Sigmoid colon (tissue), 7 donors: ENCODE results near the gene PRPF39. TPM values are rescaled to one million over a fixed set of nuclear protein-coding genes. Genes with fewer than 3 reads are reported as not detected.

Source experiments
- DNase-seq: peaks from one replicate; pipeline ENCODE4 v3.0.0-alpha.2; 2019
- H3K27ac ChIP-seq, 4 donors: fragments of 200-600 bp; sonication (generic); one replicate each; pipeline ENCODE4 v1.5.1; 2016 to 2019; ENCODE audit warnings: mild to moderate bottlenecking in 1 of 4
- H3K27me3 ChIP-seq, 3 donors: fragments of 200-600 bp; sonication (generic); one replicate each; pipeline ENCODE4 v1.5.1; 2019; ENCODE audit warnings: mild to moderate bottlenecking in 1 of 3
- H3K36me3 ChIP-seq, 4 donors: fragments of 200-600 bp; sonication (generic); one replicate each; pipeline ENCODE4 v1.5.1; 2016 to 2019
- H3K4me1 ChIP-seq, 4 donors: fragments of 200-600 bp; sonication (generic); one replicate each; pipeline ENCODE4 v1.5.1; 2017 to 2019
- H3K4me3 ChIP-seq, 4 donors: fragments of 200-600 bp; sonication (generic); one replicate each; pipeline ENCODE4 v1.5.1; 2017 to 2019; ENCODE audit warnings: mild to moderate bottlenecking in 2 of 4, moderate library complexity in 1 of 4
- H3K9me3 ChIP-seq, 4 donors: fragments of 200-600 bp in 3 of 4; sonication (generic) in 3 of 4; one replicate each; pipeline versions ENCODE4 v1.5.1 to v1.6.1; 2013 to 2019
- EP300 ChIP-seq, 4 donors: sonication (generic); formaldehyde crosslinking; IDR thresholded peaks; one replicate each; pipeline ENCODE4 v1.6.1; 2017; ENCODE audit warnings: antibody characterized with exemption in 4 of 4
- POLR2A ChIP-seq, 2 donors: fragments of 450-650 bp; IDR thresholded peaks; one replicate each; pipeline ENCODE4 v1.6.1; 2016; ENCODE audit warnings: antibody characterized with exemption in 2 of 2, mild to moderate bottlenecking in 2 of 2, moderate library complexity in 2 of 2
- POLR2AphosphoS5 ChIP-seq, 4 donors: sonication (generic); formaldehyde crosslinking; IDR thresholded peaks; one replicate each; pipeline ENCODE4 v1.6.1; 2017; ENCODE audit warnings: antibody characterized with exemption in 4 of 4
- WGBS, 2 donors: extraction: QIAGEN DNeasy Blood & Tissue Kit; methylation state at CpG; one replicate each; pipeline ENCODE4 v1.1.7; 2013; 5-methylcytosine and 5-hydroxymethylcytosine counted together
- intact Hi-C: fragments of 100-400 bp; cut with DNase I; formaldehyde crosslinking; loops from one replicate; pipeline ENCODE4 v1.15.1; 2023
- polyA plus RNA-seq, 3 donors: library from polyadenylated mRNA; stranded (reverse); fragments of 200-250 nt; gene quantifications; one replicate each; pipeline ENCODE4 v1.2.3, GENCODE V29; 2013
- total RNA-seq, 4 donors: library from RNA; depleted of rRNA; stranded (reverse); fragments of >200 nt; gene quantifications; one replicate each; pipeline ENCODE4 v1.1.0, GENCODE V29; 2016
- TF ChIP-seq, protein P1 (sequence below), 4 experiments: fragments of 450-650 bp in 3 of 4; fragments of 200-600 bp in 1 of 4; IDR thresholded peaks; one replicate each; pipeline ENCODE4 v1.5.1; 2016 to 2019; ENCODE audit warnings: antibody characterized with exemption in 4 of 4, mild to moderate bottlenecking in 3 of 4, moderate library complexity in 2 of 4
- donor health status: healthy with polysubstance abuse.
- donor health status: Bipolar disorder and iron deficiency.
- donor health status: healthy.

PRPF39 gene
- total and polyA plus RNA-seq, 7 donors, result 5.5 to 41.0 (median 23.2) TPM

- Histone ChIP-seq H3K27me3 (no peaks in the 10 kb centered on the region), H3K9me3 (no peaks in the 10 kb centered on the region), H3K36me3 (peaks cover 3 to 69% (median 8%) of the 10 kb centered on the region in 4 donors), H3K4me1 (no peaks in the 10 kb centered on the region), H3K4me3 (no peak overlapping the region), H3K27ac (no peak overlapping the region)
- TF ChIP-seq EP300 (IDR thresholded peaks at IDR 0.05) (no peak), POLR2AphosphoS5 (IDR thresholded peaks at IDR 0.05) (no peak), POLR2A (IDR thresholded peaks at IDR 0.05) (no peak)
- TF ChIP-seq, protein P1, sequence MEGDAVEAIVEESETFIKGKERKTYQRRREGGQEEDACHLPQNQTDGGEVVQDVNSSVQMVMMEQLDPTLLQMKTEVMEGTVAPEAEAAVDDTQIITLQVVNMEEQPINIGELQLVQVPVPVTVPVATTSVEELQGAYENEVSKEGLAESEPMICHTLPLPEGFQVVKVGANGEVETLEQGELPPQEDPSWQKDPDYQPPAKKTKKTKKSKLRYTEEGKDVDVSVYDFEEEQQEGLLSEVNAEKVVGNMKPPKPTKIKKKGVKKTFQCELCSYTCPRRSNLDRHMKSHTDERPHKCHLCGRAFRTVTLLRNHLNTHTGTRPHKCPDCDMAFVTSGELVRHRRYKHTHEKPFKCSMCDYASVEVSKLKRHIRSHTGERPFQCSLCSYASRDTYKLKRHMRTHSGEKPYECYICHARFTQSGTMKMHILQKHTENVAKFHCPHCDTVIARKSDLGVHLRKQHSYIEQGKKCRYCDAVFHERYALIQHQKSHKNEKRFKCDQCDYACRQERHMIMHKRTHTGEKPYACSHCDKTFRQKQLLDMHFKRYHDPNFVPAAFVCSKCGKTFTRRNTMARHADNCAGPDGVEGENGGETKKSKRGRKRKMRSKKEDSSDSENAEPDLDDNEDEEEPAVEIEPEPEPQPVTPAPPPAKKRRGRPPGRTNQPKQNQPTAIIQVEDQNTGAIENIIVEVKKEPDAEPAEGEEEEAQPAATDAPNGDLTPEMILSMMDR (IDR thresholded peaks at IDR 0.05), result no peak
- no peak for DNase-seq
- intact Hi-C loops, result no loop called here
- 96 to 97% methylated on average over 4 of the region's 4 CpGs for WGBS, 2 donors
Measured at GRCh38 chr14:45051896-45052295, 32.0 kb upstream of the PRPF39 start.

GRCh38 chr14:45057349-45057748 lies 26.6 kb upstream of the PRPF39 start:
- Histone ChIP-seq H3K4me3 (no peak overlapping the region), H3K9me3 (no peaks in the 10 kb centered on the region), H3K36me3 (peaks cover 3 to 41% (median 5%) of the 10 kb centered on the region in 4 donors), H3K27me3 (no peaks in the 10 kb centered on the region), H3K27ac (no peak overlapping the region), H3K4me1 (no peaks in the 10 kb centered on the region)
- 92 to 98% methylated on average over 2 of the region's 2 CpGs for WGBS, 2 donors
- no peak for TF ChIP-seq EP300 (IDR thresholded peaks at IDR 0.05)
- no peak for TF ChIP-seq POLR2A (IDR thresholded peaks at IDR 0.05)
- TF ChIP-seq, protein P1 (IDR thresholded peaks at IDR 0.05), result no peak
- no peak for TF ChIP-seq POLR2AphosphoS5 (IDR thresholded peaks at IDR 0.05)
- intact Hi-C loops, result no loop called here
- DNase-seq, result no peak

DNA sequence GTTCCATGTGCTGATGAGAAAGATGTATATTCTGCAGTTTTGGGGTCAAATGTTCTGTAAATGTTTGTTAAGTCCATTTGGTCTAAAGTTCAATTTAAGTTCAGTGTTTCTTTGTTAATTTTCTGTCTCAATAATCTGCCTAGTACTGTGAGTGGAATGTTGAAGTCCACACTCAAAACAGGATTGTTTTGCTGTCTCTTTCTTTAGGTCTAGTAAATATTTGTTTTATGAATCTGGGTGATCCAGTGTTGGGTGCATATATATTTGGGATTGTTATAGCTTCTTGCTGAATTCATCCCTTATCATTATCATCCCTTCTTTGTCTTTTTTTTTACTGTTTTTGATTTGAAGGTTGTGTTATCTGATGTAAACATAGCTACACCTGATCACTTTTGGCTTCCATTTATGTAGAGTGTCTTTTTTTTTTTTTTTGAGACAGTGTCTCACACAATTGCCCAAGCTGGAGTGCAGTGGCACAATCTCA lies 26.0 kb upstream of the PRPF39 start:
- H3K36me3 ChIP-seq, result peaks cover 3 to 35% (median 5%) of the 10 kb centered on the region in 4 donors

DNA sequence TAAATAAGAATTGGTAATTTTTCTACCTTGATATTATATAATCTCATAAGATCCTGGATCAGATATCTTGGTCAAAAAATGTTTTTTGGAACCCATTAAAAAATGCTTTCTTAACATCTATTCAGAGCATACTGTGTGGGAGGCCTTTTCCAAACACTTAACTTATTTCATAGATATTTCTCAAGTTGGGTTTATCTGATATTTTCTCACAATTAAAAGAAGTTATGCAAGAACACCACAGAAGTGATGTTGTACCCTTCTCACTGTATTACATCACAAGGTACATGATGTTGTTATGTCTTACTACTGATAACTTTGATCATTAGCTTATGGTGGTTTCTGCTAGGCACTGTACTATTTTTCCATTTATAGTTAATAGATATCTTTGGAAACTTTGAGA lies 23.4 kb upstream of the PRPF39 start:
- peaks cover 0 to 7% (median 5%) of the 10 kb centered on the region in 4 donors for H3K4me1 ChIP-seq
- no peak overlapping the region for H3K27ac ChIP-seq
- H3K4me3 ChIP-seq, result no peak overlapping the region
- TF ChIP-seq, protein P1 (IDR thresholded peaks at IDR 0.05), result no peak
- TF ChIP-seq EP300 (IDR thresholded peaks at IDR 0.05) (no peak), POLR2A (IDR thresholded peaks at IDR 0.05) (no peak), POLR2AphosphoS5 (IDR thresholded peaks at IDR 0.05) (no peak)
- no peaks in the 10 kb centered on the region for H3K27me3 ChIP-seq
- DNase-seq, result no peak
- intact Hi-C loops, result no loop called here
- no peaks in the 10 kb centered on the region for H3K9me3 ChIP-seq
- H3K36me3 ChIP-seq, result peaks cover 0 to 9% (median under 1%) of the 10 kb centered on the region in 4 donors

More for the DNA sequence above, 26.0 kb upstream of the PRPF39 start:
- Histone ChIP-seq H3K9me3 (no peaks in the 10 kb centered on the region), H3K4me3 (no peak overlapping the region), H3K4me1 (no peaks in the 10 kb centered on the region), H3K27ac (no peak overlapping the region), H3K27me3 (no peaks in the 10 kb centered on the region)
- no peak for TF ChIP-seq POLR2A (IDR thresholded peaks at IDR 0.05)
- TF ChIP-seq, protein P1 (IDR thresholded peaks at IDR 0.05), result no peak
- no peak for TF ChIP-seq POLR2AphosphoS5 (IDR thresholded peaks at IDR 0.05)
- TF ChIP-seq EP300 (IDR thresholded peaks at IDR 0.05), result no peak
- DNase-seq, result no peak
- intact Hi-C loops, result no loop called here

DNA sequence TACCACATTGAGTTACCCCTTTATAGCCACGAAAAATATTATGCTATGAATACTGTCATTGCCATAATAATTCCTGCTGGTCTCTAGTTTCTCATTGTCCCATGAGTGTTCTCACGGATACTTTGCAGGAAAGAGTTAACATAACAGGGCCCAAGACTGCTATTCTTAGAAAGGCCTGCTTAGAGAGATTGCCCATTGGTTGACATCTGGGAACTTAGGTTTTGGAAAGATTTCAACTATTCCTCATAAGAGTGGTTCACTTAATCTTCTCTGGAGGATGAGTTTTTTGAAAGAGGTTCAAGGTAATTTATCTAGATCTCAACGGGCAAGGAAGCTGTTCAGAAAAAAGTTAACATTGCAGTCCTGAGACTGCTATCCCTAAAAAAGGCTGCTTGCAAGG lies 18.4 kb upstream of the PRPF39 start:
- peaks cover 0 to 15% (median 0%) of the 10 kb centered on the region in 4 donors for H3K36me3 ChIP-seq
- DNase-seq, result no peak
- no peaks in the 10 kb centered on the region for H3K27me3 ChIP-seq
- H3K9me3 ChIP-seq, result no peaks in the 10 kb centered on the region
- no peak for TF ChIP-seq EP300 (IDR thresholded peaks at IDR 0.05)
- no peak for TF ChIP-seq POLR2A (IDR thresholded peaks at IDR 0.05)
- TF ChIP-seq, protein P1 (IDR thresholded peaks at IDR 0.05), result no peak
- TF ChIP-seq POLR2AphosphoS5 (IDR thresholded peaks at IDR 0.05), result no peak
- H3K27ac ChIP-seq, result peak overlapping the region in 3 of 4 donors; percentile 20 to 62 (median 48)
- no peak overlapping the region for H3K4me3 ChIP-seq
- H3K4me1 ChIP-seq, result peaks cover 0 to 19% (median 15%) of the 10 kb centered on the region in 4 donors
- WGBS, 2 donors, result 81 to 89% methylated on average over 3 of the region's 3 CpGs
- intact Hi-C loops, result no loop called here
